ENCODE results near the gene TRAF4.

The TRAF4 gene, protein sequence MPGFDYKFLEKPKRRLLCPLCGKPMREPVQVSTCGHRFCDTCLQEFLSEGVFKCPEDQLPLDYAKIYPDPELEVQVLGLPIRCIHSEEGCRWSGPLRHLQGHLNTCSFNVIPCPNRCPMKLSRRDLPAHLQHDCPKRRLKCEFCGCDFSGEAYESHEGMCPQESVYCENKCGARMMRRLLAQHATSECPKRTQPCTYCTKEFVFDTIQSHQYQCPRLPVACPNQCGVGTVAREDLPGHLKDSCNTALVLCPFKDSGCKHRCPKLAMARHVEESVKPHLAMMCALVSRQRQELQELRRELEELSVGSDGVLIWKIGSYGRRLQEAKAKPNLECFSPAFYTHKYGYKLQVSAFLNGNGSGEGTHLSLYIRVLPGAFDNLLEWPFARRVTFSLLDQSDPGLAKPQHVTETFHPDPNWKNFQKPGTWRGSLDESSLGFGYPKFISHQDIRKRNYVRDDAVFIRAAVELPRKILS

DNA sequence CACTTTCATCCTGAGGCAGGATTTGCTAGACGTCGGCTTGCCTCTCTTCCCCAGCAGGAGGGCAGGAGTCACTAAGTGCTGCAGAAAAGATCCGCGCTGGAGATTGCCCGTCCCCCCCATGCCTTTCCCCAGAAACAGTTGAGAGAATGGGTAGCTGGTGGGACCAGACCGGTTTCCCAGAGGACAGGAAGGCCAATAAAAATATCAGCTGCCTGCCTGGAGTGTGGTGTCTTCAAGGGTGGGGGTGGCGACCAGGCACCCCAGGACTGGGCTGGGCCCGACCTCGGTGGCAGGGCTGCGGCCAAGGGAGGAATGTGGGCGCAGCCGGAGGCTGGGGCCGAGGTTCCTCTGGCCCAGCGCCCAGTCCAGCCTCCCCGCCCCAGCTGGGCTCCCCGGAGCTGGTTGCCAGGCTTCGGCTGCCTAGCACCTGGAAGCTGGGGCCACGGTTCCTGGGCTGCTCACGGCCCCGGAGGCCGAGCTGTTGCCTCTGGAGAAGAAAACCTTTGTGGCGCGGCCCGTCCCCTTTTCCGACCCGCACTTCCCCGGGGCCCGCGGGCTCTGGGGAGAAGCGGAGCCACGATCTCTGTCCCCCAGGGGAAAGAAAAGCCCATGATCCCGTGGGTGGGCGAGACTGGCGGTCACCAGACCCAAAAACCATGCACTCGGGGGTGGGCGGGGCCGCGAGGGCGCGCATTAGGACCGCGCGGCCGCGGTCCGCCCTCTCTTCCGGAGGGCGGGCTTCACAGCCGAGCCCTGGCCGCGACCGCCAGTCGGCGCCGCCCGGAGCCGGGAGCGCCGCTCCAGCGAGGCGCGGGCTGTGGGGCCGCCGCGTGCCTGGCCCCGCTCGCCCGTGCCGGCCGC, at the start of gene TRAF4:
TRAF4 (plus strand) TSS at position 769 of the 861 bp plus-strand sequence. CDS start 102 bp downstream, outside the sequence.
- peak; percentile 60 to 78 for DNase-seq (ENCODE audit: low read depth in 2 of 2)

DNA sequence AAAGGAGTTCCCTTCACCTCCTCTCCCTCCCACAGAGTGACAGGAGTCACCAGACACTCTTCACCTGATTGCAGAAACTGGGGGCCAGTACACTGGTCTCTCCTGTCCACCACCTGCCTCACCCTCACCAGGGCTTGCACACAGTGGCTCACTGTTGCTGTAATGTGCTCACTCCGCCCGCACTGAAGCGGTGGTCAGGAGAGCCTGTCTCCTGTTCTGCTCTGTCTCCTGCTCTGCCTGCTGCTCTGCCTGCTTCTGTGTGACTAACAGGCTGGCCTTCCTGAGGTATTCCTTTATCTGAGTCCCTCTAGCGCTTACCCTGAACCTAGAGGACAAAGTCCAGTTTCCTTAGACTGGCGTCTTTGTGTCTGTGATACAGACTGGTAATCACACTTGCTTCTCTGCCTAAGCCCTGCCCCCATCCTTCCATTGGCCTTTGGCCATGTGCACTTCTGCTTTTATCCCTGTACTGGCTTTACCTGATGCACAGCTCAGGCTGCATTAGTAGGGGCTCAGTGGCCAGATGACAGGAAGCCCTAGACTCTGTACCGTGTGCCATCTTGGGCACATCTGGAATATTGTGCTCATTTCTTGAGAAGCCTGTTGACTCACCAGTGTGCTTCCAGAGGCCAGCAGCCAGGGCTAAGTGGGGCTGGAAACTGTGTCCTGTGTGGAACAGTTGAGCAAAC, 45.4 kb upstream of the TRAF4 start:
- no peak for DNase-seq (ENCODE audit: low read depth in 2 of 2)

DNA sequence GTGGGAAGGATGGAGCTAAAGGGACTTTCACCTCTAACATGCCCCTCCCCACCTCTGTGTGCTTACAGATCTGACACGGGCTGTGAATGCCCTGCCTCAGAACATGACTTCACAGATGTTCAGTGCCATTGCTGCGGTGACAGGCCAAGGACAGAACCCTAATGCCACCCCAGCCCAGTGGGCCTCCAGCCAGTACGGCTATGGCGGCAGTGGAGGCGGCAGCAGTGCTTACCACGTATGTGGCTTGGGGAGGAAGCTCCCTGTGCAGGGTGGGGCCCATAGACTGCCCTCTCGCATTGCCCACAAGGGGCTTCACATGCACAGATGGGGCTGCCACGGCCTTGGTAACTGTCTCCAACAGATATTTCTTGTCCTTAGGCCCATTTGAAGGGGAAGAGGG, 43.5 kb upstream of the TRAF4 start:
- DNase-seq (ENCODE audit: low read depth in 2 of 2) = no peak

DNA sequence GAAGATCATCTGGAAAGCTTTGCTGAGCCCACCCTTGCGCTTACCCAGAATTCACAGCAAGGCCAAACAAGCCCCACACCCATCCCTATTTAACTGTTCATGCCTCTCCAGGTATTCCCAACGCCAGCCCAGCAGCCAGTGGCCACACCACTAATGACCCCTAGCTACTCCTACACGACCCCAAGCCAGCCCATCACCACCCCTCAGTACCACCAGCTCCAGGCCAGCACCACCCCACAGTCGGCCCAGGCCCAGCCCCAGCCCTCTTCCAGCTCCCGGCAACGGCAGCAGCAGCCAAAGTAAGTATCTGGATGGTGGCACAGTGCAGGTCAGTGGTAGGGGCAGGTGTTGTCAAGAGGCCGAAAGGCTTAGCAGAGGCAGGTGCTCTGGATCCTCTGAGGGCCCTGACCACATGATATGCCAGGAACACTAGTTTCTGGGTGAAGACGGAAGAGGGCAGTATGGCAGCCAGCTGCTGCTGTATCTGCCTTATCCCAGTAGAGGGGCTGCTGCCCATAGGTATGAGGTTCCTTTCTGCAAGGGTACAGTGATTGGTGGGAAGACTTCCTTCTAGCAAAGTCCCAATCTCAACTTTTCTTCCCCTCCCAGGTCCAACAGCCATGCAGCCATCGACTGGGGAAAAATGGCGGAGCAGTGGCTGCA, 42.9 kb upstream of the TRAF4 start:
- DNase-seq (ENCODE audit: low read depth in 2 of 2) = no peak

DNA sequence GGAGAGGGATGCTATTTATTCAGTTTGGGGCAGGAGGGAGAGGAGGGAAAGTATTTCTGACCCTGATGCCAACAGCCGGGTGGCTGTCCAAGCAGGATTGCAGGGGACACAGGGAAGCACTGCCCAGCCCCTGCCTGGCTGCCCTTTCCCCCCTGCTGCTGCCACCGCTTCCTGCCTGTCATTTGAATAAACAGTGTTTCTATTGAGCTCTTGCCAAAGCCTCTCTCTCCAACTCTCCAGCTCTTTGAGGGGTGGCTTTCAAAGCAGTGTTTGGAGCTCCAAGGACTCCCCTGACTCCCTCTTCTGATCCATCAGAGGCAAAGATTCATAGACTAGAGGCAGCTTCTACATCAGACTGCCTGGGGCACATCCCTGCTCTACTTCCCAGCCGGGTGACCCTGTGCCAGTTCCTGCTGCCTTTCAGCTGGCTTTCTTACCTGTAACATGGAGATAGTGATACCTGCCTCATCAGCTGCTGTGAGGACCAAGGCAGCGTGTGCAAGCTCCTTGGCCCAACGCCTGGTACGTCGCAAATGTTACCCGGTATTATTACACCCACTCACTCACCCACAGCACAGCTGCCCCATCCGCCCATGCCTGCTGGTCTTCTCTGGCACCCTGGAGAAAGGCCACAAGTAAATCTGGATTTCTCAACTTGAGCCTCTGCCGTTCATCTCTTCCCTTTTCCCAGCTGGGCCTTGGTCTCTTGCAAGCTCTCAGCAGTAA, 41.6 kb upstream of the TRAF4 start:
- no peak for DNase-seq (ENCODE audit: low read depth in 2 of 2)

DNA sequence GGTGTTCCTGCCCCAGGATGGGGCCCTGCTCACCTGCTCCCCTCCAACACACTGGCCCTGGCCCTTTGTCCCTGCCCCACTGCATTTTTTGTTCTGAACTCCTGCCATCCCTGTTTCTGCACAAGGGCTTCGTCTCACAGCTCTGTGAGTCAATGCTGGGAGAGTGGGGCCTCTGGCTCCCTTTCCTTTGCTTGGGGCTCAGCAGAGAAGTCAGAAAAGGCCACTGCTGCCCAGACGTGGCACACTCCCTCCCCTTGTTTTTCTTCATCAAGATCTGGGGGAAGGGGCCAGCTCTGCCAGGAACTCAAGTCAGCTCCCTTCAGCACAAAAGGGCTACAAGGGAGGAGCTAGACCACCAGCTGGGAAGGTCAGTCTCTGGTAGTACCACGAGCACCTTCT, 41.1 kb upstream of the TRAF4 start:
- no peak for DNase-seq (ENCODE audit: low read depth in 2 of 2)

DNA sequence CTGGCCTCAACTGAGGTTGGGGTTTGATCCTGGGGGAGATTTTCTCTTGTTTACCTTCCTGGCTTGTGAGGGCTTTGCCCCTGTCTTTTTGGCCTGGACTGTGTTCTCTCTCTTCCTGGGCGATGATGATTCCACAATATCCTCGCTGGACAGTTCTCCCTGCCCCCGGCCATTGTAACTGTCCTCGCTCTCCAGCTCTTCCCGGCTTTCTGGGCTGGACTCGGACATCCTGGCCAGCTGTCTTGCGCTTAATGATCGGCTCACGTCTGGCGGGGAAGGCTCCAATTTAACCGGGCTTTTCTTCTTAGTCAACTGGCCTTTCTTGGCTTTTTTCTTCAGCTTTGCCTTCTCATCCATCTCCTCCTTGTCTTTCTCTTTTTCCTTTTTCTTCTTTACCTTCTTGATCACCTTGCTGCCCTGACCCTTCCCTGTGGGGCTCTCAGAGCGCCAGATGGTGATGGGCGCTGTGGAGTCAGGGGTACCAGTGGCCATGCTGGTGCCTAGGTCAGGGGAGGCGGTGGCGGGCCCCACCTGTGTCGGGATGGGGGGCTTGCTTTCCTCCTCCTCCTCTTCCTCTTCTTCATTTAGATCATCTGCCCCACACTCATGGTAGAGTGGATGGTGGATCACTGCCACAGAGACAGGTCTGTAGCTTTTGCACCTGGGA, 40.1 kb upstream of the TRAF4 start:
- DNase-seq (ENCODE audit: low read depth in 2 of 2) = no peak

DNA sequence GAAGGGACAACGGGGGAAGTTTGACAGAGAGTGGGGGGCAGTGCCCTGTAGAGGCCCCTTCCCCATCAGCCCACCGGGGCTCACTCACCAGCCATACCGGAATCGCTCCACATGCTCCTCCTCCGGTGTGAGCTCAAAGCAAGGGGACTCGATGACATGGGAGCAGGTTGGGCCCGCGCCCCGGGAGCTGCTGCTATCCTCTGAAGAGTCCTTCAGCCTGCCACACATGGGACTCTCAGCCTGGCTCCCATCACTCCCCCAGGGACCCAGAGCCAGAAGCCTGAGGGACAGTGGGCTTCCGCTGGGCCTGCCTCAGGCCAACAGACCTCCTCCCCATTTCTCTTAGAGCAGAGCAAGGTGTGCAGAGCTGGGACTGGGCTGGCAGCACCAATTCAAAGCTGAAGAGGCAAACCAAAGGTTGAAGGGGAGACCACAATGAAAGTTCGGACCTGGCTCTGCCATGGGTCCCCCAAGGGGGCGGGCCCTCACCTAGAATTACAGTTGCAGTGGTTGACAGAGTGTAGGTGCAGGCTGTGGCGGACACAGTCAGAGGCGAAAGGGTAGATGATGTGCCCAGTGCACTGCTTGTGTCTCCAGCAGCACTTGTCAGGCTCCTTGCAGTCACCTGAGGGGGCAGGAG, 39.5 kb upstream of the TRAF4 start:
- no peak for DNase-seq (ENCODE audit: low read depth in 2 of 2)

DNA sequence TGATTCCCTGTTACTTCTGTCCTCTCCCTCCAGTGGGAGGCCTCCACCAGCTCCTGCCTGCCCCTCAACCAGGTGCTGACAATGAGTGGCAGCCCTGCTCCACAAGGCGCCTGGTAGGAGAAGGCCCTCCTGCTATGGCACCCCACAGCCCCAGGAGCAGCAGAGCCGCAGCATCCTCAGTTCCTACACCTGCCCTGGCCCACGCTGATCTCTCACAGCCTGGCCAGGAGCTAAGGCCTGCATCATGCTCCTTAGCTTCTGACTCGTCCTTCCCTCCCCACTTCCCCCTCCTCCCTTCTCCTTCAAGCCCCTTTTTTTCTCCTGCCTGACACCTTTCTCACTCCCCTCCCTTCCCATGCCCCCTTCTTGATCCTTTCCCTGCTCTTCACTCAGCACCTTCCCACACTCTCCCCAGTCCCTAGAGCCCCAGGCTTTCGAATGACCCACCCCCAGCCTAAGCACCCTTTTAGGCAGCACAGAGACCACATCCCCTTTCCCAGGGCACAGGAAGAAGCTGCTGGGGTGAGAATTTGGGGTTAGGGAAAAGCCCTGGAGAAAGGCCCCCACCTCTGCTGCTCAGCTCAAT, 38.6 kb upstream of the TRAF4 start:
- no peak for DNase-seq (ENCODE audit: low read depth in 2 of 2)

DNA sequence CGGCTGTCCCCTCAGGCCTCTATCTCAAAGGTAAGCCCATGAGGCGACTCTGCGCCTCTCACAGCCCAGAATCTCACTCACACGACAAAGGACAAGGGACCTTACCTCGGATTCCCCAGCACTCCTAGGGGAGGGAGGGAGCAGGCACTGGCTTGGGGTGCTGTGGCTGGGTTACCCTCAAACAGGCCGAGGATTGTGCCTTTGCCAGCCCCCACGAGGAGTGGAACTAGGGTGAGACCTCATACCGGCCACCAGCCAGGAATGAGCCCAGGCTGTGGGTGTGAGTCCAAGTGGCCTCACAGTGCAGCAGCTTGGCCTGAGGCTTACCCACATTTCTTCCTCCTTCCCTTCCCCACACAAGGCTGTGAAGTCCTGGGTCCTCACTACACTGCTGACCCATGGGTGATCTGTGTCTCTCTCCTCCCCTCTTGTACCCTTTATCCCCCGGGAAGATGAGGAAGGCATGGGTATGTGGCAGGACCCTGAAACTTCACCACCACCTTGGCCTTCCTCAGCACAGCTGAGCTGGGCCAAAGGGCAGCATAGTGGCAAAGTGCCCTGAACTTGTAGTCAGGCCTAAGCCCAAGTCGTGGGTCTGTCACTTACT, 38.0 kb upstream of the TRAF4 start:
- no peak for DNase-seq (ENCODE audit: low read depth in 2 of 2)

DNA sequence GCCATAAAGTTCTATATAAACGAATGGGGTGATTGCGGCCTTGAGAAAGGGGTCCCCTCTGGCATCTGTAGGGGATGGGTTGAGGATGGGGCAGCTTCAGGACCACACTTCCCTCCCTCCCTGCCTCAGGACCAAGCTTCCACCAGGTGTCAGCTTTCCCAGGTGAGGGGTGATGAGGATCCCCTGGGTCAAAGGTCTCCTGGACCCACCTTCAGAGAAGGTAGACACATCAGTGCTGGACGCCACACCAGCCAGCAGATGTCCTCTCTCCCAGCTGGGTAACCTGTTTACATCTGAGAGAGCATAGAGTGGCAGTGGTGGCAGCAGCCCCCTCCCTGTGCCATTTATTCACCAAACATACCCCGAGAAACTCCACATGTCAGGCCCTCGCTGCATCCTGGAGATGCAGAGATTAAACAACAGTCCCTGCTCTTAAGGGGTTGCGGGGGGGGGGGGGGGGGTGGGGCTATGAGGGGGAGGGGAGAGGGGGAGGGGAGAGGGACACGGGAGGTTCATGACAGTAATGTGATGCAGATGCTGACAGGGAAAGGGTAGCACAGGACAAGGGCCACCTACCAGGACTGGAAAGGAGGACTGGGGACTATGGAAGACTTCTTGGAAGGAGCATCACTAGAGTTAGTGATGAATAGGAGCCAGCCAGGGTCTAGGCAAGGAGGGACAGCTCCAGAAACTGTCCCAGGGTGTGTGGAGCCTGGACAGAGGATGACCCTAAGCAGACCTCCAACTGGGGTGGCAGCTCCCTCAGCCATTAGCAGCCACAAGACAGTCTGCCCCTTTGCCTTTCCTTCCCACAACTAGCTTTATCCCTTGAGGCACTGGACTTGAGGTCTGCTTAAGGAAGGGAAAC, 37.1 kb upstream of the TRAF4 start:
- no peak for DNase-seq (ENCODE audit: low read depth in 2 of 2)

DNA sequence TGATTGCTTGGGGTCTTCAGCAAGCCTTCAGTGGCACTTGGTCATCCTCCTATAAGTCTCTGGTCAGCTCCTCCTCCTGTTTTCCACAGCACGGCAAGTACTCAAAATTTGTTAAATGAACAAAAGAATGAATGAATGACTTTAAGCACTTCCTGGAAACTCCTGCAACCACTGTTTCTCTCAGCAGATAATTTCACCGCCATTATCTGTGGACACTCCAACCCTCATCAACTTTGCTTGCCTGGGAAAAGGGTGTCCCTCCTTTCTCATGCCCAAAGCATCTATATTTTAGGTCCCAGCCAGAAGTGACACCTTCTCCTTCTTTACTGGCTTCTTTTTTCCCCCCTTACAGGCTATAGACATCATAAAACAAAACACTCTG, 36.5 kb upstream of the TRAF4 start:
- DNase-seq (ENCODE audit: low read depth in 2 of 2) = no peak

DNA sequence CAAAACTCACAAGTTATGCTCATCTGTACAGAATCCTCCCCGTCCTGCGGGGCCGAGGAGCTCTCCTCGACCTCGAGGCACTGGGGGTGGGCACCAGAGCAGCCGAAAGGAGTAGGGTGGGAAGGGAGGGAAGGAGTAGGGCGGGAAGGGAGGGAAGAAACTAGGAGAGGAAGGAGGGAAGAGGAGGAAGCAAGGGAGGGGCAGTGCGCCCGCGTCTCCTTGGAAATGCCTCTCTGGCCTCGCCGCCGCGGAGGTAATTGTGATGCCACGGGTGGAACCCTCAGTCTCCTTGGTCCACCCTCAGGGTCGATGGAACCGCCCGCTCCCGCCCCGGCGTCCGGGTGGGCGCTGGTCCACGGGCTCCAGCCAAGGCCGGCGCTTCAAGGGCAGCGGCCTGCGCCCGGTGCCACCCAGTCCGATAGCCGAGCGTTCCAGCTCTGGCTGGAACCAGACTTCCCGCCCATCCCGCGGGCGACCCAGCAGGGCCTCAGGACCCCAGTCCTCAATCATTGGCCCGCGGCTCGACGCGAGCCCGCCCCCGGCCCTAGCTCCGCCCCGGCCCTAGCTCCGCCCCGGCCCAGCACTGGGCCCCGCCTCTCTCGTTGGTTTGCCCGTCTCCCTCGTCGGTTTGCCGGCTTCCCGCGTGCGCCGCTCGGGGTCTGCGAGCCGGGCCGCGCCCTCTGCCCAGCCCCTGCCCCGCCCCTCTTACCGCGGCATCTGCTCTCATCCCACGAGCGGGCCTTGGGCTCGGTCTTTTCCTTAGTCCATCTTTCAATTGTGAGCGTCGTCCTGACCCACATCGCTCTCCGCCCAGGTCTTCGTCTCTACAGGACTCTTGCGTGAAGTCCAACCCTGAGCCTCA, 32.7 kb upstream of the TRAF4 start:
- DNase-seq (ENCODE audit: low read depth in 2 of 2) = peak; percentile 76 to 81

DNA sequence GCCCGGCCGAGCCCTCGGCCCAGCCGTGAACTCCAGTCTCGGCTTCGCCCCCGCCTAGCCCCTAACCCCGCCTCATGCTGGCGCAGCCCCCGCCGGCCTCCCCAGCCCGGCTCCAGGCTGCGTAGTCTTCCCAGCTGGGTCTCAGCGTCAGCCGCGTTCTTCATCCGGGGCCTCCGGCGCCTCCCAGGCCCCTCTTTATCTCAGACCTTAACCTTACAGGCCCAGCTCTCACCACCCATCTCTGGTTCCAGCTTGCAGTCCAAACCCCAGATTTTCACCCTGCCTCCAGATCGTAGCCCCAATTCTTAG, 32.1 kb upstream of the TRAF4 start, which contains the start of gene PROCA1:
PROCA1 (minus strand) TSS at position 166 of the 309 bp plus-strand sequence. CDS start 228 bp downstream, outside the sequence.
- DNase-seq (ENCODE audit: low read depth in 2 of 2) = no peak

DNA sequence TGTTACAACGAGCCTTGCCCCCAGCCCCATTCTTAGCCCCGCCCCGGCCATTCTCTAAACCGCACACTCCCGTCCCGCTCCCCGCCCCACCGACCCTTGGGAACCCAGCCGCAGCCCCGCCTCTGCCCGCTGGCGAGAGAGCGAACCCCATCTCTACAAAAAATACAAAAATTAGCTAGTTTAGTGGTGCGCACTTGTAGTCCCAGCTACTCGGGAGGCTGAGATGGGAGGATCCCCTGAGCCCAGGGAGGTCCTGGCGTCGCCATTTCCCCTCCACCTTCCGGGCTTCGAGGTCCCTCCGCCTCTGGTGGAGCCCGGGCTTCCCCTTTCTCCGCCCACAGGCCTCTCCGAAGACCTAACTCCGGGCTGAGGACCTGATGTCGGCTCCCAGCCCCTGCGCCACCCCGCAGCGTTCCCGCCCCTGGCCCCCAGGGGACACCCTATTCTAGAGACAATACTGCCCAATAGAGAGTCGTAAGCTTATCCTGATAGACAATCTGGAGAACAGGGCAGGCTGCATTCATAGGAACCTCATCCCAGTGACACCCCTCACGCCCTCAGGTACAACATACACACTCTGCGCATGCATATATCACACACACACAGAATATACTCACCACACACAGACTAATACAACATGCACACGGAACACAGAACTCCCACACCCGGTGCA, 31.6 kb upstream of the TRAF4 start:
- DNase-seq (ENCODE audit: low read depth in 2 of 2) = peak in 1 of 2 donors; percentile 58

DNA sequence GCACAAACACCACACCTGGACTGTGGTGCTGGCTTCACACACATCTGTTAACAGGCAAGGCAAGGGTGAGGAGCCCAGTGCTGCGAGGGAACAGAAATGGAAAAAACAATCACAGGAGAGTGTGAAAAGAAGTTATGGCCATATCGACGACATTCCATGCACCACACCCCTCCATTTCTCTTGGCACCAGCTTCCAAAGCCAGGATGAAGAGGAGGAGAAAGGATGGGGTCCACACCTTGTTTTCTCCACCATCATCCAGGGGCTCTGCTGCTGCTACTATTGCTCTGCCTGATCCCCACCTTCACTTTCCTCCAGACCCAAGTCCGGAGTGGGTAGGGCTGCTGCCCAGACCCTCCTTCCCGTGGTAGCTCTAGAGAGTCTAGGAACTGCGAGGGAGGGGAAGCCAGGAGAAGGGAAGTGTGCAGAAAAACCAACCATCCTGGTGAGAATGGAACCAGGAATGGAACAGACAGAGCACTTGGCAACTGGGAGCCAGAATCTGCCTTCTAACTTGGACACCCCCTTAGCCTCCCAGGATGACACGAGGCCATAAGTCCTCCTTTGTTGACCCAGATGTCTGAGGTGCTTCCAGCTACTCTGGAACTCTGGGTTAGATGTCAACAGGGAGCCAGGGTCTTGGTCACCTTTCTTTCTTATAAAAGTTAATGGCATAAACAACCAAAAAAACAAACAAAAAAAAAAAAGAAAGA, 31.0 kb upstream of the TRAF4 start:
- no peak for DNase-seq (ENCODE audit: low read depth in 2 of 2)

Measured in stimulated activated CD8-positive, alpha-beta memory T cell treated with anti-CD3 and anti-CD28 coated beads, Interleukin-7, amount 100 ng/mL, for 4 hours (primary cell).